ENCODE data around the gene IL1R2.
"Not testable (repeated sequence)": the region's sequence is repeated elsewhere in the genome, so short reads cannot be mapped to it uniquely, and the experiment has no call there.

The IL1R2 gene

DNA sequence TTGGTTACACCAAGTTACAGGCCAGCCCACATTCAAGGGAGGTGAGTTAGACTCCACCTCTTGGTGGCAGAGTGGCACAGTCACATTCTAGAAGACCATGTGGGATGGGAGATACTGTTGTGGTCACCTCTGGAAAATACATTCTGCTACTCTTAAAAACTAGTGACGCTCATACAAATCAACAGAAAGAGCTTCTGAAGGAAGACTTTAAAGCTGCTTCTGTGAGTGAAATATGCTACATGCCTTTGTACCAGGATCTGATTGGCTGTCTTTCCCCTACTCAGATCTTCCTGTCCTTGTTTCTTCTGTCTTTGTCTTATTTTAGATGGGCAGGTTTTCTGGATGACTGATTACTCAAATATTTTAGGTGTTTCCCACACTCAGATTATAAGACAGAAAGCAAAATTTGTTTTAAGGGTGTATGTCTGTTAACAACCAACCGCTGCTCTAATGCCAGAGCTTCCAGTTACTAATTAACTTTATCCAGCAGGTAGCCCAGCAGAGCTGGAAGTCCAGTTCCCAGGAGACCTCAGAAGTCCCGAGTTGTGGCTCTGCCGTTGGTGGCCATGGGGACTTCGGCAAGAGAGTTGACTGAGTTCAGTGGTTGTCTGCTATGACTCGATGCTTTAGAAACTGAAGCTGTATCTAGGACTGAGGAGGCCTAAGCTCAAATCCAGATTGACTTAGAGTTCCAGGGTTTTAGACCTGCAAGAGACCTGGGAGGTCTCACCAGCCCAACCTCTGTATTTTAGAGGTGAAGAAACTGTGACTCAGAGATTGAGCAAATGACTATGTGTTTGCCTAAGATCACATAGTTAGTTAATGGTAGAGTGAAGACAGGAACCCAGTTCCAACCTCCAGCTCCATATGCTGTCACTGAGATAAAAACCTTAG is 7.4 kb downstream of the IL1R2 start:
- Mint-ChIP-seq H3K4me1 (ENCODE audit: low read depth) (peaks cover 13% of the 10 kb centered on the region), H3K4me3 (no peak overlapping the region), H3K27me3 (ENCODE audit: low read depth) (peaks cover 3% of the 10 kb centered on the region), H3K36me3 (ENCODE audit: low read depth) (no peaks in the 10 kb centered on the region), H3K9me3 (no peaks in the 10 kb centered on the region), H3K27ac (no peak overlapping the region)
- DNase-seq (ENCODE audit: low spot score), result peak; percentile 54

GRCh38 chr2:102000012-102000411 is 8.3 kb downstream of the IL1R2 start:
- Mint-ChIP-seq H3K36me3 (ENCODE audit: low read depth) (no peaks in the 10 kb centered on the region), H3K27me3 (ENCODE audit: low read depth) (peaks cover 3% of the 10 kb centered on the region), H3K9me3 (no peaks in the 10 kb centered on the region), H3K4me1 (ENCODE audit: low read depth) (peaks cover 13% of the 10 kb centered on the region), H3K4me3 (no peak overlapping the region), H3K27ac (no peak overlapping the region)
- no peak for DNase-seq (ENCODE audit: low spot score)

GRCh38 chr2:102000813-102001766 is 9.3 kb downstream of the IL1R2 start:
- Mint-ChIP-seq H3K4me3 (no peak overlapping the region), H3K9me3 (no peaks in the 10 kb centered on the region), H3K36me3 (ENCODE audit: low read depth) (no peaks in the 10 kb centered on the region), H3K27ac (no peak overlapping the region), H3K4me1 (ENCODE audit: low read depth) (peaks cover 14% of the 10 kb centered on the region), H3K27me3 (ENCODE audit: low read depth) (peaks cover 3% of the 10 kb centered on the region)
- DNase-seq (ENCODE audit: low spot score), result peak; percentile 36

DNA sequence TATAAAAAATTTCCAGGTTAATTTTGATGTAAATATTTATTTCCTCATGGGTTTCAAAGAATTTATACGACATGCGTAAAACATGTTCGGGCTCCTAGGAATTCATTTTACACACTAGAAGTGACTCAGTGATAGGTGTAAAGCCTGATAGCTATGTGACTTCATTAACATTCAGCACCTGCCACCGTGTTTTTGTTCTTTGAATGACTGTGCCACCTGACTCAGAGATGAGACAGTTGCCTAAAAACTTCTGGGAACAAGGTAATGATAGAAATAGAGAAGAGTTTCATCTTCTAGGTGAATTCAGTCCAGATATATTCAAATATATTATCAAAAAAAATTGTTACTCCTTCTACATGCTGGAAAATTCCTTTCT is 10.0 kb downstream of the IL1R2 start:
- Mint-ChIP-seq H3K9me3 (no peaks in the 10 kb centered on the region), H3K27ac (no peak overlapping the region), H3K27me3 (ENCODE audit: low read depth) (peaks cover 3% of the 10 kb centered on the region), H3K36me3 (ENCODE audit: low read depth) (no peaks in the 10 kb centered on the region), H3K4me3 (no peak overlapping the region), H3K4me1 (ENCODE audit: low read depth) (peaks cover 15% of the 10 kb centered on the region)
- DNase-seq (ENCODE audit: low spot score), result peak; percentile 48

DNA sequence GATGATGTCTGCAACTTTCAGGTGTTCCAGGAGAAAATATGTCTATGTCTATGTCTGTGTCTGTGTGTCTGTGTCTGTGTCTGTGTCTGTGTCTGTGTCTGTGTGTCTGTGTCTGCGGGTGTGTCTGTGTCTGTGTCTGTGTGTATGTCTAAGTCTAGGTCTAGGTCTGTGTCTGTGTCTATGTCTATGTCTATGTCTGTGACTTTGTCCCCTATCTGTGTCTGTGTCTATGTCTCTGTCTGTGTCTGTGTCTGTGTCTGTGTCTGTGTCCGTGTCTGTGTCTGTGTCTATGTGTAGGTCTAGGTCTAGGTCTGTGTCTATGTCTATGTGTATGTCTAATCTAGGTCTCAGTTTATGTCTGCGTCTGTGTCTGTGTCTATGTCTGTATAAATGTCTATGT is 10.5 kb downstream of the IL1R2 start:
- Mint-ChIP-seq H3K27ac (no peak overlapping the region), H3K4me3 (no peak overlapping the region)
- no peak for DNase-seq (ENCODE audit: low spot score)

DNA sequence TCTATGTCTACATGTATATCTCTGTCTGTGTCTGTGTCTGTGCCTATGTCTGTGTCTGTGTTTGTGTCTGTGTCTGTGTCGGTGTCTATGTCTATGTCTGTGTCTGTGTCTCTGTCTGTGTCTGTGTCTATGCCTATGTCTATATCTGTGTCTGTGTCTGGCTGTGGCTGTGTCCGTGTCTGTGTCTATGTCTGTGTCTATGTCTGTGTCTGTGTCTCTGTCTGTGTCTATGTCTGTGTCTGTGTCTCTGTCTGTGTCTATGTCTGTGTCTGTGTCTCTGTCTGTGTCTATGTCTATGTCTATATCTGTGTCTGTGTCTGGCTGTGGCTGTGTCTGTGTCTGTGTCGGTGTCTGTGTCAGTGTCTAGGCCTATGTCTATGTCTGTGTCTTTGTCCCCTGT is 11.1 kb downstream of the IL1R2 start:
- not testable (repeated sequence) for H3K9me3 Mint-ChIP-seq; H3K27me3 Mint-ChIP-seq (ENCODE audit: low read depth); H3K27ac Mint-ChIP-seq; H3K36me3 Mint-ChIP-seq (ENCODE audit: low read depth); H3K4me3 Mint-ChIP-seq; DNase-seq (ENCODE audit: low spot score)
- H3K4me1 Mint-ChIP-seq (ENCODE audit: low read depth), result peaks cover 14% of the 10 kb centered on the region

More for the DNA sequence above, 10.5 kb downstream of the IL1R2 start:
- Mint-ChIP-seq H3K27me3 (ENCODE audit: low read depth) (peaks cover 3% of the 10 kb centered on the region), H3K4me1 (ENCODE audit: low read depth) (peaks cover 15% of the 10 kb centered on the region), H3K36me3 (ENCODE audit: low read depth) (no peaks in the 10 kb centered on the region), H3K9me3 (no peaks in the 10 kb centered on the region)

DNA sequence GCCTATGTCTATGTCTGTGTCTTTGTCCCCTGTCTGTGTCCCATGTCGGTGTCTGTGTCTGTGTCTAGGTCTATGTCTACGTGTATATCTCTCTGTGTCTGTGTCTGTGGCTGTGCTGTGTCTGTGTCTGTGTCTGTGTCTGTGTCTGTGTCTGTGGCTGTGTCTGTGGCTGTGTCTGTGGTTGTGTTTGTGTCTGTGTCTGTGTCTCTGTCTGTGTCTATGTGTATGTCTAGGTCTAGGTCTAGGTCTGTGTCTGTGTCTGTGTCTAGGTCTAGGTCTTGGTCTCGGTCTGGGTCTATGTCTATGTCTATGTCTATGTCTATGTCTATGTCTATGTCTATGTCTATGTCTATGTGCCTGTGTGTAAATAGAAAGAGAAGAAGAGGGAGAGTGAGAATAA is 11.9 kb downstream of the IL1R2 start:
- Mint-ChIP-seq H3K9me3 (no peaks in the 10 kb centered on the region), H3K27ac (no peak overlapping the region), H3K4me3 (no peak overlapping the region), H3K36me3 (ENCODE audit: low read depth) (no peaks in the 10 kb centered on the region), H3K27me3 (ENCODE audit: low read depth) (no peaks in the 10 kb centered on the region), H3K4me1 (ENCODE audit: low read depth) (peaks cover 13% of the 10 kb centered on the region)
- DNase-seq (ENCODE audit: low spot score), result no peak

DNA sequence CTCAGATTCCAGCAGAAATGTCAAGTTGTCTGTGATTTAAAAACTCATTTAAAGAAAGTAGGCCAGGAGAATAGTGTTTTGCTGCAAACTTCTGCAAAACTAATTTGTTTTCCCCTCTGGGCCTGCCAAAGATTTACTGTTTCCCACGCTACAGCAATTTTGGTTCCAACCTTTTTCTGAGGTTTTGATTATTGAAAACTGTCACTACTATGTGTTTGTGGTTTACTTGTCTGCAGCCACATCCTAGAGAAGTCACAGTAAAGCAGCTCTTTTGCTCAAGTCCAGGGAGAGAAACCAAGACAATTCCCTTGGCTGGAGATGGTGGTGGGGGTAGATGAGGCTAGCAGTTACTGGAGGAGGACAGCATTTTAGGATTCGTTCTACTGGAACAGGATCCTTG is 12.8 kb downstream of the IL1R2 start:
- H3K27me3 Mint-ChIP-seq (ENCODE audit: low read depth), result no peaks in the 10 kb centered on the region
- H3K36me3 Mint-ChIP-seq (ENCODE audit: low read depth), result no peaks in the 10 kb centered on the region
- peak; percentile 24 for DNase-seq (ENCODE audit: low spot score)
- peaks cover 9% of the 10 kb centered on the region for H3K4me1 Mint-ChIP-seq (ENCODE audit: low read depth)
- no peaks in the 10 kb centered on the region for H3K9me3 Mint-ChIP-seq
- H3K4me3 Mint-ChIP-seq, result no peak overlapping the region
- H3K27ac Mint-ChIP-seq, result no peak overlapping the region

GRCh38 chr2:102005449-102005848 is 13.7 kb downstream of the IL1R2 start:
- no peaks in the 10 kb centered on the region for H3K36me3 Mint-ChIP-seq (ENCODE audit: low read depth)
- no peak for DNase-seq (ENCODE audit: low spot score)
- H3K27me3 Mint-ChIP-seq (ENCODE audit: low read depth), result no peaks in the 10 kb centered on the region
- H3K4me3 Mint-ChIP-seq, result no peak overlapping the region
- no peak overlapping the region for H3K27ac Mint-ChIP-seq
- peaks cover 9% of the 10 kb centered on the region for H3K4me1 Mint-ChIP-seq (ENCODE audit: low read depth)
- H3K9me3 Mint-ChIP-seq, result no peaks in the 10 kb centered on the region

DNA sequence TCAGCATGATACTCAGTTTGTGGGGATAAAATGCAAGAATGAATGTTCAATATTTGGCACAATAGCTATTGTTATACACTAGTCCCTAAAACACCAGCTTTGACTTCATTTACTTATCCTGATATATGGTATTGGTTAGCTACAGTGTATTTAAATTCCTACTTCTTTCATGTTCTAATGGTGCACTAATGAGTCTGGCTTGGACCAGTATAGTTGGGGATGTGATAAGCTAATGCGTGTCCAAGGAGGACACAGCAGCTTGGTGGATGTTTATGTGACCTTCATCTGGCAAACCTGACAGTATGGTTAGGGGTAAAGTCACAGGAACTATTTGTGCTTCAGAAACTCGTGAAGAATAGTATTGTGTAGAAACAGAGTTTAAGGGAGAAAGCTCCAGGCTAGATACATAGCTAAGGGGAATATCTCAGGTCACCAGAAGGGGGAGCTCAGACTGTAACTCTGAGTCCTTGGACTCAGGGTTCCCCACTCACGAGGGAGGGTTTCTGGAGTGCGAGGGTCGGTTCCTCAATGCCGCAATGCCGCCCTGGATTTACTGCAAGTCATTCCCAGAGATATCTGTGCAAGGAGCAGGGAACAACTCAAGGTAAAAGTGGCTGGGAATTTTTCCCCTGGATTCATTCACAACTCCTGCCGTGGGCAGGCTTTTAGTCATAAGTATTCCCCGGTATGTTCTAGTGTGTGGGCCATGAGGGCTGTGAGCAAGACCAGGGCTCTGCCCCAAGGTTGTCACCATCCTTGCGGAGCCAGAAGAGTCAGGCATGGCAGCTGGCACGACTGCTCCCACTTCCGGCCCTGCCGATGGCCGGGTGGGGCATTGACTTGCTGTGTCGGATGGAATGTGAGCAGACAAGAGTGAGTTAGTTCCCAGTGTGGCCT is 14.5 kb downstream of the IL1R2 start:
- Mint-ChIP-seq H3K9me3 (no peaks in the 10 kb centered on the region), H3K27ac (no peak overlapping the region), H3K36me3 (ENCODE audit: low read depth) (no peaks in the 10 kb centered on the region)

DNA sequence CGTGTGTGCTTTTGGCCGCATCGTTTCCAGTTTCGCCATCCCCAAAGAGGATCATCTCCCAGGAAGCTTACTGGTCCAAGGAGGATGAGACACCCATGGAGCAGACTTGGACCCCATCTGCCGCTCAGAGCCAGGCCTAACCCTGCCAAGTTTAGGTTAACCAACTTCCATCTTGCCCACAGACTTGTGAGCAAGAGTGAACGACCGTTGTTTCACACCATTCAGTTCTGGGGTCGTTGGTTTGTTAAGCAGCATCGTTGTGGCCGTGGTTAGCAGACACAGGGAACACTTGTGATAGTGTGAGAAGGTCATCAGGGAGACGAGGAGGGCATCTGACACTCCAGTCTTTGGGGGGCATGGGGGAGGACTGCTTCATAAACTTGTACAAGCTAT is 15.1 kb downstream of the IL1R2 start:
- Mint-ChIP-seq H3K27ac (no peak overlapping the region), H3K9me3 (no peaks in the 10 kb centered on the region), H3K27me3 (ENCODE audit: low read depth) (no peaks in the 10 kb centered on the region), H3K4me1 (ENCODE audit: low read depth) (peaks cover 4% of the 10 kb centered on the region), H3K36me3 (ENCODE audit: low read depth) (no peaks in the 10 kb centered on the region), H3K4me3 (no peak overlapping the region)
- DNase-seq (ENCODE audit: low spot score), result no peak

More for the DNA sequence above, 14.5 kb downstream of the IL1R2 start:
- Mint-ChIP-seq H3K4me3 (no peak overlapping the region), H3K27me3 (ENCODE audit: low read depth) (no peaks in the 10 kb centered on the region), H3K4me1 (ENCODE audit: low read depth) (peaks cover 5% of the 10 kb centered on the region)
- DNase-seq (ENCODE audit: low spot score), result no peak

DNA sequence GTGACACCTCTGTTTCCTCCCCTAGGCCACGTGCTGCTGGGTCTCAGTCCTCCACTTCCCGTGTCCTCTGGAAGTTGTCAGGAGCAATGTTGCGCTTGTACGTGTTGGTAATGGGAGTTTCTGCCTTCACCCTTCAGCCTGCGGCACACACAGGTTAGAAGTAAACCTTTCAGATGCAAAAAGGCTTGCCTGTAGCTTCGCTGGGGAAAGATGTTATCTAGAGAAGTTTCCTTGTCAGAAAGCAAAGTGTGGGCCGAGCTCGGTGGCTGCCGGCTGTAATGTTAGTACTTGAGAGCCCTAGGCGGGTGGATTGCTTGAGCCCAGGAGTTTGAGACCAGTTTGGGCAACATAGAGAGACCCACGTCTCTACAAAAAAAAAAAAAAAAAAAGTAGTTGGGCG is 16.7 kb downstream of the IL1R2 start:
- Mint-ChIP-seq H3K4me1 (ENCODE audit: low read depth) (peaks cover 4% of the 10 kb centered on the region), H3K36me3 (ENCODE audit: low read depth) (no peaks in the 10 kb centered on the region), H3K9me3 (peaks cover 8% of the 10 kb centered on the region), H3K4me3 (no peak overlapping the region), H3K27me3 (ENCODE audit: low read depth) (no peaks in the 10 kb centered on the region), H3K27ac (no peak overlapping the region)
- no peak for DNase-seq (ENCODE audit: low spot score)

DNA sequence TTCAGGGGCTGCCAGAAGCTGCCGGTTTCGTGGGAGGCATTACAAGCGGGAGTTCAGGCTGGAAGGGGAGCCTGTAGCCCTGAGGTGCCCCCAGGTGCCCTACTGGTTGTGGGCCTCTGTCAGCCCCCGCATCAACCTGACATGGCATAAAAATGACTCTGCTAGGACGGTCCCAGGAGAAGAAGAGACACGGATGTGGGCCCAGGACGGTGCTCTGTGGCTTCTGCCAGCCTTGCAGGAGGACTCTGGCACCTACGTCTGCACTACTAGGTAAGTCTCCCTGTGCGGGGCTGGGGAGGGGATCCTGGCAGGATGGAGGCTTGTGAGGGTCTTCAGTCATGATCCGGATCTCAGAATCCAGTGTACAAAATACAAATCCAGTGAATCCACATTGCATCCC is 17.8 kb downstream of the IL1R2 start:
- DNase-seq (ENCODE audit: low spot score), result no peak
- Mint-ChIP-seq H3K9me3 (peaks cover 17% of the 10 kb centered on the region), H3K27ac (no peak overlapping the region), H3K4me1 (ENCODE audit: low read depth) (peaks cover 4% of the 10 kb centered on the region), H3K27me3 (ENCODE audit: low read depth) (no peaks in the 10 kb centered on the region), H3K36me3 (ENCODE audit: low read depth) (peaks cover 3% of the 10 kb centered on the region), H3K4me3 (no peak overlapping the region)
